SU-DHL-6 (cell line): ENCODE measurements around the gene KCTD3.

Source experiments
- H2AFZ ChIP-seq: fragments of 200-600 bp; sonication (generic); 2 replicates; pipeline ENCODE4 v1.6.1; 2014; ENCODE audit warnings: low read depth, mild to moderate bottlenecking, moderate library complexity, mixed read lengths, antibody characterized with exemption, low read length; ENCODE audit not compliant: severe bottlenecking
- H3F3A ChIP-seq: fragments of 200-600 bp; shearing (Covaris generic); 2 replicates; pipeline ENCODE4 v1.6.0; 2016; ENCODE audit warnings: antibody characterized with exemption, mild to moderate bottlenecking; ENCODE audit not compliant: insufficient read depth
- H3K27ac ChIP-seq: fragments of 200-600 bp; sonication (generic); 2 replicates; pipeline ENCODE4 v1.5.1; 2016; ENCODE audit warnings: low read depth, mild to moderate bottlenecking, low read length, moderate library complexity, mixed read lengths
- H3K27me3 ChIP-seq: fragments of 200-600 bp; sonication (generic), shearing (Covaris generic); 2 replicates; pipeline ENCODE4 v1.6.0; 2014; ENCODE audit warnings: mild to moderate bottlenecking, low read length
- H3K36me3 ChIP-seq: fragments of 200-600 bp; sonication (generic); 2 replicates; pipeline ENCODE4 v1.6.1; 2014; ENCODE audit warnings: mild to moderate bottlenecking, low read length, mixed read lengths
- H3K4me2 ChIP-seq: fragments of 300-600, 200-600 bp; shearing (Covaris generic), sonication (generic); 2 replicates; pipeline ENCODE4 v1.6.0; 2014; ENCODE audit warnings: low read length, low read depth, mild to moderate bottlenecking; ENCODE audit not compliant: poor library complexity, severe bottlenecking
- H3K4me3 ChIP-seq: fragments of 200-600 bp; sonication (generic); 2 replicates; pipeline ENCODE4 v1.5.1; 2014; ENCODE audit warnings: antibody characterized with exemption, low read length, mild to moderate bottlenecking, mixed read lengths; ENCODE audit not compliant: insufficient read depth, poor library complexity, severe bottlenecking
- H3K79me2 ChIP-seq: fragments of 200-600 bp; sonication (generic); 2 replicates; pipeline ENCODE4 v1.6.1; 2014; ENCODE audit warnings: mild to moderate bottlenecking, low read length, moderate library complexity; ENCODE audit not compliant: insufficient read depth
- H3K9ac ChIP-seq: fragments of 200-600 bp; sonication (generic); 2 replicates; pipeline ENCODE4 v1.7.0; 2014; ENCODE audit warnings: mild to moderate bottlenecking, low read length
- H3K9me2 ChIP-seq: fragments of 200-600 bp; sonication (generic); replicated peaks from 2 replicates; pipeline ENCODE4 v1.6.1; 2014; ENCODE audit warnings: low read length; ENCODE audit not compliant: insufficient read depth
- H3K9me3 ChIP-seq: fragments of 200-600 bp; sonication (generic); 2 replicates; pipeline ENCODE4 v1.6.1; 2014; ENCODE audit warnings: low read length, mixed read lengths; ENCODE audit not compliant: insufficient read depth
- H4K20me1 ChIP-seq: fragments of 200-600 bp; sonication (generic); 2 replicates; pipeline ENCODE4 v1.6.1; 2014; ENCODE audit warnings: low read depth, mild to moderate bottlenecking, antibody characterized with exemption, low read length, moderate library complexity, mixed read lengths
- EZH2phosphoT487 ChIP-seq: fragments of 200-600 bp; sonication (generic), shearing (Covaris generic); conservative IDR thresholded peaks from 2 replicates; pipeline ENCODE4 v1.6.1; 2018; ENCODE audit warnings: mild to moderate bottlenecking, antibody characterized with exemption, low read length, moderate library complexity, mixed read lengths
- TF ChIP-seq, protein P1 (sequence below): fragments of 200-600 bp; sonication (generic); IDR thresholded peaks from one replicate; pipeline ENCODE4 v1.5.1; 2017; ENCODE audit warnings: antibody characterized with exemption, mild to moderate bottlenecking, low read length, moderate library complexity; ENCODE audit not compliant: insufficient read depth, poor library complexity, severe bottlenecking

Gene KCTD3

GRCh38 chr1:215636258-215636965, 69.3 kb downstream of the KCTD3 start:
- no peaks in the 10 kb centered on the region for H3F3A ChIP-seq
- H2AFZ ChIP-seq: no peak overlapping the region
- no peak for TF ChIP-seq EZH2phosphoT487
- TF ChIP-seq, protein P1, sequence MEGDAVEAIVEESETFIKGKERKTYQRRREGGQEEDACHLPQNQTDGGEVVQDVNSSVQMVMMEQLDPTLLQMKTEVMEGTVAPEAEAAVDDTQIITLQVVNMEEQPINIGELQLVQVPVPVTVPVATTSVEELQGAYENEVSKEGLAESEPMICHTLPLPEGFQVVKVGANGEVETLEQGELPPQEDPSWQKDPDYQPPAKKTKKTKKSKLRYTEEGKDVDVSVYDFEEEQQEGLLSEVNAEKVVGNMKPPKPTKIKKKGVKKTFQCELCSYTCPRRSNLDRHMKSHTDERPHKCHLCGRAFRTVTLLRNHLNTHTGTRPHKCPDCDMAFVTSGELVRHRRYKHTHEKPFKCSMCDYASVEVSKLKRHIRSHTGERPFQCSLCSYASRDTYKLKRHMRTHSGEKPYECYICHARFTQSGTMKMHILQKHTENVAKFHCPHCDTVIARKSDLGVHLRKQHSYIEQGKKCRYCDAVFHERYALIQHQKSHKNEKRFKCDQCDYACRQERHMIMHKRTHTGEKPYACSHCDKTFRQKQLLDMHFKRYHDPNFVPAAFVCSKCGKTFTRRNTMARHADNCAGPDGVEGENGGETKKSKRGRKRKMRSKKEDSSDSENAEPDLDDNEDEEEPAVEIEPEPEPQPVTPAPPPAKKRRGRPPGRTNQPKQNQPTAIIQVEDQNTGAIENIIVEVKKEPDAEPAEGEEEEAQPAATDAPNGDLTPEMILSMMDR: no peak
- H3K4me3 ChIP-seq: no peak overlapping the region
- no peak overlapping the region for H3K27ac ChIP-seq
- H3K9ac ChIP-seq: no peak overlapping the region
- H3K9me3 ChIP-seq: no peaks in the 10 kb centered on the region
- no peaks in the 10 kb centered on the region for H3K9me2 ChIP-seq
- H3K27me3 ChIP-seq: no peaks in the 10 kb centered on the region
- H4K20me1 ChIP-seq: no peaks in the 10 kb centered on the region
- no peaks in the 10 kb centered on the region for H3K79me2 ChIP-seq
- H3K4me2 ChIP-seq: no peak overlapping the region
- H3K36me3 ChIP-seq: no peaks in the 10 kb centered on the region

- no peaks in the 10 kb centered on the region for H4K20me1 ChIP-seq
- H3K9me2 ChIP-seq: no peaks in the 10 kb centered on the region
- H3K9ac ChIP-seq: no peak overlapping the region
- no peaks in the 10 kb centered on the region for H3K9me3 ChIP-seq
- no peak overlapping the region for H2AFZ ChIP-seq
- H3K79me2 ChIP-seq: no peaks in the 10 kb centered on the region
- H3K27me3 ChIP-seq: no peaks in the 10 kb centered on the region
- no peak overlapping the region for H3K4me2 ChIP-seq
- no peaks in the 10 kb centered on the region for H3F3A ChIP-seq
- H3K27ac ChIP-seq: no peak overlapping the region
- H3K4me3 ChIP-seq: no peak overlapping the region
- TF ChIP-seq, protein P1: no peak
- TF ChIP-seq EZH2phosphoT487: no peak
- no peaks in the 10 kb centered on the region for H3K36me3 ChIP-seq
Observed at GRCh38 chr1:215637041-215637573, 70.0 kb downstream of the KCTD3 start.

DNA sequence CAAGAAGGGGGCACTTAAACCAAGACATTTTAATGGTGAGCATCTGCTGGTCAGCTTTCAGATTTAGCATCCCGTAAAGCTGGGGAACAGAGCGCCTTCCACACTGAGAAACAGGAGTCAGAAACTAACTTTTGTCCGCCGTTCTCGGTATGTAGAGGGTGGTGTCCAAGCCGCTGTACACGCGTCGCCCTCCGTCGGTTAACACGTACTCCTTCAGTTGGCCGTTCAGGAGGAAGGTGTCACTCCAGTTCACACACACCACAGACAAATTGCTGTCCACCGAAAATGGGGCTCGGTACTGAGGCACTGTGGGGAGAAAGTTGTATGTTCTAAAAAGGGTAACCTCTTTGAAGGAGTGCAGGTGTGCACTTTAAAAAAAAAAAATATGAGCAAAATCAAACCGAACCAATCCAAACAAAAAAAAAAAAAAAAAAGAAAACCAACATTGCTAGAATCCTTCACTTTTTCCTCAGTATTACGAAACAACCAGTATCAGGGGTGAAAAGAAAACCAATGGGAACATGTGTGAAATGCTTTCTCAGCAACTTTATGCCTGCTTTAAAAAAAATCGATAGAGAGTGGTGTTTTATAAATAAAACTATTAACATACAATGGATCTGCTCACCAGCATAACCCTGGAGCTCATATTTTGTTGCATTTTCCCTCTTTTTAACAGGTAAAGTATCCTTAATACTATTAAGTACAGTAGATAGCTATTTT, 73.5 kb downstream of the KCTD3 start:
- no peak overlapping the region for H3K27ac ChIP-seq
- H3K27me3 ChIP-seq: no peaks in the 10 kb centered on the region
- no peaks in the 10 kb centered on the region for H4K20me1 ChIP-seq
- no peak for TF ChIP-seq EZH2phosphoT487
- TF ChIP-seq, protein P1: no peak
- H3F3A ChIP-seq: no peaks in the 10 kb centered on the region
- H3K9me2 ChIP-seq: no peaks in the 10 kb centered on the region
- H2AFZ ChIP-seq: no peak overlapping the region
- H3K4me3 ChIP-seq: no peak overlapping the region
- no peaks in the 10 kb centered on the region for H3K36me3 ChIP-seq
- no peaks in the 10 kb centered on the region for H3K9me3 ChIP-seq
- no peak overlapping the region for H3K4me2 ChIP-seq
- no peaks in the 10 kb centered on the region for H3K79me2 ChIP-seq
- H3K9ac ChIP-seq: no peak overlapping the region
